GM12891 (cell line): ENCODE results near the gene LAGE3.

Source experiments
- PAX5 ChIP-seq: IDR thresholded peaks from 2 replicates; pipeline ENCODE4 v1.6.1; 2011; ENCODE audit warnings: low read length, moderate library complexity, mild to moderate bottlenecking; ENCODE audit not compliant: insufficient read depth, severe bottlenecking
- POLR2A ChIP-seq: IDR thresholded peaks from 2 replicates; pipeline ENCODE4 v1.6.1; 2011; ENCODE audit warnings: low read depth, low read length, control low read depth
- POLR2AphosphoS5 ChIP-seq: IDR thresholded peaks from 2 replicates; pipeline ENCODE4 v1.6.1; 2011; ENCODE audit warnings: low read depth, low read length, control low read depth
- POU2F2 ChIP-seq: IDR thresholded peaks from 2 replicates; pipeline ENCODE4 v1.6.1; 2011; ENCODE audit warnings: low read depth, mild to moderate bottlenecking, control low read depth, low read length, moderate library complexity
- SPI1 ChIP-seq: IDR thresholded peaks from 2 replicates; pipeline ENCODE4 v1.6.1; 2011; ENCODE audit warnings: low read depth, low read length, control low read depth
- TAF1 ChIP-seq: IDR thresholded peaks from 2 replicates; pipeline ENCODE4 v1.6.1; 2011; ENCODE audit warnings: low read depth, low read length, control low read depth

DNA sequence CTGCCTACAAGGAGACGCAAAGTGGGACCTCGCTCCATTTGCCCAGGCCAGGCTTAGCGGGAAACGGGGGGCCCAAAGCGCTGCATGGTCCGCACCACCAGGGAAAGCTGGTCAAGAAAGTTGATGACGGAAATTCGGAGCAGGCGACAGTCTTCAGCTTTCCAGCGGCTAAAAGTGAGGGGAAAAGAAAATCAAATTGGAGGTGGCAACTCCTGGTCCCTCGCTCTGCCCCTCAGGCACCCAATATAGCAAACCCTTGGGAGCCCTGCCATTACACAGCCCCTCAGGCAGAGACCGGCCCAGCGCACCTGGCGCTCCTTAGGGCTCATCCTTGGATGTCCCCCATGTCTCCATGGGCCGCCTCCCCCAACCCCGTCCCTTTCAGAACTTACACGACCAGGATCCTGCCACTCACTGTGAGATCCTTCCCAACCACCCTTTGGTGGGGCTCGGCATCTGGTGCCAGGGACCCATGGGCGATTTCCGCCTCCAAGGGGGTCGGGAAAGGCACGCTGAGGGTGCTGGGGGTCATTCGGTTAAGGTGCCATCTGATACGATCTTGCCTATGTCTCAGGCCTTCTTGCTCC, 1.1 kb downstream of the LAGE3 start:
- no peak for TF ChIP-seq POLR2A
- TF ChIP-seq POLR2AphosphoS5: no peak
- no peak for TF ChIP-seq TAF1
- TF ChIP-seq POU2F2: no peak
- no peak for TF ChIP-seq PAX5
- TF ChIP-seq SPI1: no peak
